ENCODE results near the gene SLF2.

DNA sequence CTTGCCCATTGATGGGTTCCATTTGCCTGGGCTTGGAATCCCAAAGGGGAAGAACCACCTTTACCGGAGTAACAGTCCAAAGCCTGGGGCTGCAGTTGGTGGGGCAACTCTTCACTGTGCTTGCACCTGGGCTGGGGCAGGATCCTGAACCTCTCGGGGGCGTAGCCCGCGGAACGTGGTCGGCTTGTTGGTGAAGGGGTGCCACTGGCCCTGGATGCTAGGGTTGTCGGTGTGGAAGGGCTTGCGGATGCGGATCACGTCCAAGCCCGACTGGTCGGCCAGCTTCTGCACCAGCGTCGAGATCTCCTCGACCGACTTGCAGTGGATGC lies 73.8 kb downstream of the SLF2 start:
- TF ChIP-seq POLR2A (IDR thresholded peaks at IDR 0.05; ENCODE audit: low read depth, low read length) (no peak), POLR2AphosphoS5 (IDR thresholded peaks at IDR 0.05; ENCODE audit: low read depth, low read length) (no peak), POU2F2 (IDR thresholded peaks at IDR 0.05; ENCODE audit: low read depth, low read length) (no peak), TAF1 (IDR thresholded peaks at IDR 0.05; ENCODE audit: low read depth, low read length) (no peak), SPI1 (IDR thresholded peaks at IDR 0.05; ENCODE audit: low read depth, low read length) (no peak), PAX5 (IDR thresholded peaks at IDR 0.05; ENCODE audit: insufficient read depth, low read length, severe bottlenecking) (no peak)
